ENCODE results near the gene MRPL21. TPM values are rescaled to one million over a fixed set of nuclear protein-coding genes. Genes with fewer than 3 reads are reported as not detected.

The MRPL21 gene
- total and polyA plus RNA-seq, 2 of the 13 experiments (the other 11 are each of a cell fraction or from before 2014, with no cell fraction given), result 61.5 to 100 TPM

GRCh38 chr11:68845351-68846002, 58.2 kb downstream of the MRPL21 start (continued):
- TF ChIP-seq NFE2L1 (CRISPR knock-in tag; IDR thresholded peaks at IDR 0.05; ENCODE audit: borderline replicate concordance), result no peak
- no peak for TF ChIP-seq ZNF776 (CRISPR knock-in tag; IDR thresholded peaks at IDR 0.05)
- 0 out of 2 replicates have a peak, but pooled peaks have one; percentile 34 for TF ChIP-seq SP4 (CRISPR knock-in tag; IDR thresholded peaks at IDR 0.05)
- TF ChIP-seq ZSCAN31 (CRISPR knock-in tag; IDR thresholded peaks at IDR 0.05; ENCODE audit: low read depth), result no peak
- no peak; the same call in 1 of the 2 replicates for TF ChIP-seq MXD1 (CRISPR knock-in tag; IDR thresholded peaks at IDR 0.05)
- TF ChIP-seq TAF15 (IDR thresholded peaks at IDR 0.05; ENCODE audit: low read depth, low read length, poor library complexity, severe bottlenecking), result no peak
- TF ChIP-seq ARID2 (CRISPR knock-in tag; IDR thresholded peaks at IDR 0.05; ENCODE audit: borderline replicate concordance), result no peak
- peak; percentile 98 for TF ChIP-seq TARDBP (CRISPR knock-in tag; IDR thresholded peaks at IDR 0.05)
- peak; percentile 78 for TF ChIP-seq CBX1 (IDR thresholded peaks at IDR 0.05; ENCODE audit: low read depth)
- peak; percentile 70 for TF ChIP-seq MAFG (CRISPR knock-in tag; IDR thresholded peaks at IDR 0.05)
- 0 out of 2 replicates have a peak, but pooled peaks have one; percentile 58 for TF ChIP-seq RARG (CRISPR knock-in tag; IDR thresholded peaks at IDR 0.05; ENCODE audit: low read depth)
- TF ChIP-seq ZNF224 (CRISPR knock-in tag; IDR thresholded peaks at IDR 0.05), result peak; percentile 71; the same call in 1 of the 2 replicates
- peak; percentile 95 for TF ChIP-seq ZGPAT (CRISPR knock-in tag; IDR thresholded peaks at IDR 0.05)
- peak; percentile 46; the same call in 1 of the 2 replicates for TF ChIP-seq NFKB2 (CRISPR knock-in tag; IDR thresholded peaks at IDR 0.05; ENCODE audit: borderline replicate concordance)
- TF ChIP-seq KDM2A (CRISPR knock-in tag; IDR thresholded peaks at IDR 0.05; ENCODE audit: borderline replicate concordance, low read depth), result peak; percentile 83
- TF ChIP-seq ZNF234 (CRISPR knock-in tag; conservative IDR thresholded peaks at IDR 0.05), result 0 out of 2 replicates have a peak, but pooled peaks have one; percentile 60
- peak; percentile 95 for TF ChIP-seq ZBTB38 (CRISPR knock-in tag; IDR thresholded peaks at IDR 0.05)
- TF ChIP-seq ZZZ3 (CRISPR knock-in tag; IDR thresholded peaks at IDR 0.05; ENCODE audit: borderline replicate concordance), result no peak
- TF ChIP-seq SNAPC2 (CRISPR knock-in tag; IDR thresholded peaks at IDR 0.05), result peak; percentile 90
- no peak for TF ChIP-seq PRPF4 (IDR thresholded peaks at IDR 0.05; ENCODE audit: low read depth, low read length, poor library complexity, severe bottlenecking)
- no peak for TF ChIP-seq ATF6 (CRISPR knock-in tag; conservative IDR thresholded peaks at IDR 0.05)
- no peak for TF ChIP-seq ZNF891 (CRISPR knock-in tag; IDR thresholded peaks at IDR 0.05)
- no peak for TF ChIP-seq MLLT10 (CRISPR knock-in tag; IDR thresholded peaks at IDR 0.05)
- TF ChIP-seq ZSCAN20 (CRISPR knock-in tag; IDR thresholded peaks at IDR 0.05; ENCODE audit: borderline replicate concordance), result no peak
- TF ChIP-seq ZNF44 (CRISPR knock-in tag; IDR thresholded peaks at IDR 0.05), result no peak
- TF ChIP-seq ZNF550 (CRISPR knock-in tag; IDR thresholded peaks at IDR 0.05; ENCODE audit: borderline replicate concordance), result no peak

All from HepG2 (cell line).